22Rv1 (cell line): Measurements from ENCODE around the gene TUBGCP2.

Source experiments
- ZFX ChIP-seq: fragments of 450-650 bp; IDR thresholded peaks from 2 replicates; pipeline ENCODE4 v1.6.1; 2017; ENCODE audit warnings: antibody characterized with exemption, borderline replicate concordance
- TF ChIP-seq, protein P1 (sequence below): fragments of 450-650 bp; IDR thresholded peaks from 2 replicates; pipeline ENCODE4 v1.5.1; 2017; ENCODE audit warnings: mild to moderate bottlenecking

DNA sequence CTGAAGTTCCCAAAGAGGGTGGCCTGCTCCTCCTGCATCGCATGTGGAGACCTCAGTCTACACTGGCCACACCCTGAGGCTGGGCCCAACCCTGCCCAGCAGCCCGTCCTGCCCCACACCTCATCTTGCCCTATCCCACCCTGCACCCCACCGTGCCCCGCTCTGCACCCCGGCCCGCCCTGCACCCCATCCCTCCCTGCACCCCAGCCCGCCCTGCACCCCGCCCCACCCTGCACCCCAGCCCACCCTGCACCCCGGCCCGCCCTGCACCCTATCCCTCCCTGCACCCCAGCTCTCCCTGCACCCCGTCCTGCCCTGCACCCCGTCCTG lies 56.5 kb downstream of the TUBGCP2 start:
- TF ChIP-seq, protein P1, sequence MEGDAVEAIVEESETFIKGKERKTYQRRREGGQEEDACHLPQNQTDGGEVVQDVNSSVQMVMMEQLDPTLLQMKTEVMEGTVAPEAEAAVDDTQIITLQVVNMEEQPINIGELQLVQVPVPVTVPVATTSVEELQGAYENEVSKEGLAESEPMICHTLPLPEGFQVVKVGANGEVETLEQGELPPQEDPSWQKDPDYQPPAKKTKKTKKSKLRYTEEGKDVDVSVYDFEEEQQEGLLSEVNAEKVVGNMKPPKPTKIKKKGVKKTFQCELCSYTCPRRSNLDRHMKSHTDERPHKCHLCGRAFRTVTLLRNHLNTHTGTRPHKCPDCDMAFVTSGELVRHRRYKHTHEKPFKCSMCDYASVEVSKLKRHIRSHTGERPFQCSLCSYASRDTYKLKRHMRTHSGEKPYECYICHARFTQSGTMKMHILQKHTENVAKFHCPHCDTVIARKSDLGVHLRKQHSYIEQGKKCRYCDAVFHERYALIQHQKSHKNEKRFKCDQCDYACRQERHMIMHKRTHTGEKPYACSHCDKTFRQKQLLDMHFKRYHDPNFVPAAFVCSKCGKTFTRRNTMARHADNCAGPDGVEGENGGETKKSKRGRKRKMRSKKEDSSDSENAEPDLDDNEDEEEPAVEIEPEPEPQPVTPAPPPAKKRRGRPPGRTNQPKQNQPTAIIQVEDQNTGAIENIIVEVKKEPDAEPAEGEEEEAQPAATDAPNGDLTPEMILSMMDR = no peak
- no peak for TF ChIP-seq ZFX
